NCI-H1105 treated with DMSO at 0.1 percent for 48 hours (cell line): ENCODE data around the gene SLC44A3.

ENCODE experiments used
- DNase-seq: peaks from one replicate; lab custom pipeline; 2025; lab: John Stamatoyannopoulos, UW

SLC44A3 gene

GRCh38 chr1:94819945-94820746 lies at the start of gene SLC44A3:
Gene SLC44A3 (plus strand): TSS chr1:94820357. CDS start chr1:94820452, 95 bp downstream.
- no peak for DNase-seq

GRCh38 chr1:94772230-94772641 lies 47.9 kb upstream of the SLC44A3 start:
- no peak for DNase-seq

GRCh38 chr1:94772845-94773244 lies 47.3 kb upstream of the SLC44A3 start:
- no peak for DNase-seq

- DNase-seq = no peak
Observed at GRCh38 chr1:94773296-94773809, 46.8 kb upstream of the SLC44A3 start.

GRCh38 chr1:94773931-94774422 lies 46.2 kb upstream of the SLC44A3 start:
- no peak for DNase-seq

- DNase-seq = no peak
Observed at GRCh38 chr1:94776474-94776873, 43.7 kb upstream of the SLC44A3 start.

GRCh38 chr1:94777281-94777680 lies 42.9 kb upstream of the SLC44A3 start:
- no peak for DNase-seq

GRCh38 chr1:94778808-94779207 lies 41.3 kb upstream of the SLC44A3 start:
- no peak for DNase-seq

GRCh38 chr1:94783342-94784189 lies 36.6 kb upstream of the SLC44A3 start:
- no peak for DNase-seq

GRCh38 chr1:94784190-94784515 lies 36.0 kb upstream of the SLC44A3 start:
- DNase-seq = no peak

GRCh38 chr1:94787691-94788090 lies 32.5 kb upstream of the SLC44A3 start:
- DNase-seq = no peak

- DNase-seq = no peak
Observed at GRCh38 chr1:94790246-94790645, 29.9 kb upstream of the SLC44A3 start.

GRCh38 chr1:94790670-94791069 lies 29.5 kb upstream of the SLC44A3 start:
- DNase-seq = no peak

- no peak for DNase-seq
Observed at GRCh38 chr1:94792473-94793295, 27.5 kb upstream of the SLC44A3 start.

- DNase-seq = no peak
Observed at GRCh38 chr1:94793296-94793656, 26.9 kb upstream of the SLC44A3 start.

GRCh38 chr1:94795434-94795833 lies 24.7 kb upstream of the SLC44A3 start:
- DNase-seq = no peak

GRCh38 chr1:94796266-94796665 lies 23.9 kb upstream of the SLC44A3 start:
- no peak for DNase-seq

GRCh38 chr1:94797291-94797690 lies 22.9 kb upstream of the SLC44A3 start:
- no peak for DNase-seq

- no peak for DNase-seq
Observed at GRCh38 chr1:94798054-94798453, 22.1 kb upstream of the SLC44A3 start.

GRCh38 chr1:94798462-94798861 lies 21.7 kb upstream of the SLC44A3 start:
- DNase-seq = no peak

GRCh38 chr1:94799206-94799605 lies 21.0 kb upstream of the SLC44A3 start:
- DNase-seq = no peak

GRCh38 chr1:94801919-94802546 lies 18.1 kb upstream of the SLC44A3 start:
- DNase-seq = peak; percentile 73
